Body of pancreas (tissue), 4 donors: Measurements from ENCODE around the gene PRSS23.

Experiments
- CTCF ChIP-seq, 7 experiments: fragments of 450-650 bp in 4 of 7; fragments of 200-600 bp in 3 of 7; sonication (generic) in 3 of 7; IDR thresholded peaks; one replicate each; pipeline ENCODE4 v1.5.1; 2016 to 2019; ENCODE audit warnings: antibody characterized with exemption in 7 of 7
- POLR2A ChIP-seq, 3 donors: fragments of 450-650 bp; IDR thresholded peaks; one replicate each; pipeline ENCODE4 v1.6.1; 2016; ENCODE audit warnings: antibody characterized with exemption in 3 of 3, mild to moderate bottlenecking in 2 of 3

GRCh38 chr11:86787018-86787536 lies 13.3 kb upstream of the PRSS23 start:
- TF ChIP-seq CTCF (IDR thresholded peaks at IDR 0.05) (no peak), POLR2A (IDR thresholded peaks at IDR 0.05) (no peak)
